CD4-positive, alpha-beta T cell treated with Interleukin-1 beta for 1 hour (primary cell): ENCODE data around the gene COL7A1.
A peak's percentile ranks its signal among the peaks of the same experiment; 100 is the strongest.
"Not testable (repeated sequence)": the region's sequence is repeated elsewhere in the genome, so short reads cannot be mapped to it uniquely, and the experiment has no call there.

Source experiments
- DNase-seq, 2 donors: peaks; one replicate each; pipeline ENCODE4 v3.0.0-alpha.2; 2020 to 2022

COL7A1 gene

GRCh38 chr3:48535578-48535977 lies 59.6 kb downstream of the COL7A1 start:
- DNase-seq, result no peak

DNA sequence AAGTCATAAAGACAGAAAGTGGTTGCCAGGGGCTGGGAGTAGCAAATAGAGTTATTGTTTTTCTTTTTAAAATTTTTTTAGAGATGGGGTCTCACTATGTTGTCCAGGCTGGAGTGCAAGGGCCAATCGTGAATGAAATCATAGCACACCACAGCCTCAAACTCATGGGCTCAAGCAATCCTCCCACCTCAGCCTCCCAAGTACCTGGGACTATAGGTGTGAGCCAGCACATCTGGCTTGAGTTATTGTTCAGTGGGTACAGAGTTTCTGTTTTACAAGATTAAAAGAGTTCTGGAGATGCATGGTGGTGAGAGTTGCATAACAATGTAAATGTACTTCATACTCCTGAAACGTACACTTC lies 62.2 kb downstream of the COL7A1 start:
- no peak for DNase-seq

DNA sequence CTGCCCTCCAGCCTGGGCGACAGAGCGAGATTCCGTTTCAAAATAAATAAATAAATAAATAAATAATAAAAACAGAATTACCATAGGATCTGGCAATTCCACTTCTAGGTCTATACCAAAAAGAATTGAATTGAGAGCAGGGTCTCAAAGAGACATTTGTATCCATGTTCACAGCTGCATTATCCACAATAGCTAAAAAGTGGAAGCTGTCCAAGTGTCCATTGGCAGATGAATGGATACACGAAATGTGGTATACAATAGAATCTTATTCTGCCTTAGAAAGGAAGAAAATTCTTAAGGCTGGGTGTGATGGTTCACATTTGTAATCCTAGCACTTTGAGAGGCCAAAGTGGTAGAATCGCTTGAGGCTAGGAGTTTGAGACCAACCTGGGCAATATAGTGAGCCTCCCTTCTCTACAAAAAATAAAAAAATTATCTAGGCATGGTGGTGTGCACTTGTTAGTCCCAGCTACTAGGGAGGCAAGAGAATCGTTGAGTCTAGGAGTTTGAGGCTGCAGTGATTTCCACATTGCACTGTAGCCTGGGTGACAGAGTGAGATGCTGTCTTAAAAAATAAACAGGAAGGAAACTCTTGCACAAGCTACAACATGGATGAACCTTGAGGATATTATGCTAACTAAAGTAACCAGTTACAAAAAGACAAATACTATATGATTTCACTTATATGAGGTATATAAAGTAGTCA lies 62.7 kb downstream of the COL7A1 start:
- DNase-seq, result no peak

GRCh38 chr3:48530701-48531100 lies 64.4 kb downstream of the COL7A1 start:
- not testable (repeated sequence) for DNase-seq

GRCh38 chr3:48528754-48529153 lies 66.4 kb downstream of the COL7A1 start:
- no peak for DNase-seq

DNA sequence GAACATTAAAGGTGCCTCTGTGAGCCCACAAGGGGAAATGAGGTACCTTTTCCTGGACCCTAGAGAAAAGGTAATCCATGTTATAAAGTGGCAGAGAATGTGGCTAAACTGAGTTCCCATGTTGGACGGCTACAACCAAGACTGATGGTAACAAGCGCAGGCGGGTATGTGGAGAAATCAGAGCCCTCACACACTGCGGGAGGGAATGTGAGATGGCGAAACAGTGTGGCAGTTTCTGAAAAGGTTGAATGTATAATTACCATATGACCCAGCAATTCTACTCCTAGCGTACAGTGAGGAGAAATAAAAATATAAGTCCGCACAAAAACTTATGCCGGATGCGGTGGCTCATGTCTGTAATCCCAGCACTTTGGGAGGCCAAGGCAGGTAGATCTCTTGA lies 67.1 kb downstream of the COL7A1 start:
- DNase-seq, result peak in 1 of 2 donors; percentile 13

- no peak for DNase-seq
Measured at GRCh38 chr3:48524970-48525369, 70.2 kb downstream of the COL7A1 start.

DNA sequence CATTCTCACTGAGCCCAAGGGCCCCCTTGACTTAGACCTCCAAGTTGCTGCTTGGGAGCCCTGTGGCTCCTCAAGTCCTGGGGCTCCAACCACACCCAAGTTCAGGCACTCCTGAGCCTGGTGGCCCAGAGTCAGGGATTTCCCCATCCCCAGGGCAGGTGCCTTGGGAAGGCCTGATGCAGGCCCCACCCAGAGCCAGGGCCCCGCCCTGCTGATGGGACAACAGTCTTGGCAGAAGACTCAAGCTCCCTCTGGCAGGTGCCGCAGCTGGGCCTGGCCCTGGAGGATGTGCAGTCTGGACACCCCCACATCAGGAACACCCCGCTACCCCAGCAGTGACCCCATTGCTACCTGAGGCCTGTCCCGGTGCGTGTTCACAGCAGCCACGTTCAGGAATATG lies 73.5 kb downstream of the COL7A1 start:
- DNase-seq, result no peak

DNA sequence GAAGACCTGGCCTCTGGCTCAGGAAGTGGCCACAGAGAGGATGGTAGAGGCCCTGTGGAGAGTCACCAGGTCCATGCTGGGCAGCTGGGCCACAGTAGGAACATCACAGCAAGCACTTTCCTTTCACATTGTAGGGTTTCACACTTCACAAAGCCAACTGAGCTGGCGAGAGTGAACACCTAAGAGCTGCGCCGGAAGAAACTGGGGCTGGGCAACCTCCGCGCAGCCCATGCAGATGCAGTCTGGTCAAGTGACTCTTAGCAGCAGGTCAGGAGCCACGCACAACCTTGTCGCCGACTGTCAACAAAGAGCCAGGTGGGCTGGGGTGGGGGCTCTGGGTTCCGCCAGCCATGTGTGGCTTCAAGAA lies 75.9 kb downstream of the COL7A1 start:
- DNase-seq, result no peak

- DNase-seq, result peak in 1 of 2 donors; percentile 19
Measured at GRCh38 chr3:48518638-48519276, 76.4 kb downstream of the COL7A1 start.

GRCh38 chr3:48518069-48518468 lies 77.1 kb downstream of the COL7A1 start:
- no peak for DNase-seq

- peak in 1 of 2 donors; percentile 31 for DNase-seq
Measured at GRCh38 chr3:48516571-48516970, 78.6 kb downstream of the COL7A1 start.

GRCh38 chr3:48514431-48515227 lies 80.5 kb downstream of the COL7A1 start:
- peak in 1 of 2 donors; percentile 48 for DNase-seq
